GM19455 (cell line): Measurements from ENCODE around the gene FBXW5.
A peak's percentile ranks its signal among the peaks of the same experiment; 100 is the strongest.

Experiments used
- ATAC-seq: cut with Tn5 transposase; IDR thresholded peaks from one replicate; pipeline ENCODE4 v1.9.1; 2021; ENCODE audit not compliant: unreplicated experiment

Gene FBXW5

DNA sequence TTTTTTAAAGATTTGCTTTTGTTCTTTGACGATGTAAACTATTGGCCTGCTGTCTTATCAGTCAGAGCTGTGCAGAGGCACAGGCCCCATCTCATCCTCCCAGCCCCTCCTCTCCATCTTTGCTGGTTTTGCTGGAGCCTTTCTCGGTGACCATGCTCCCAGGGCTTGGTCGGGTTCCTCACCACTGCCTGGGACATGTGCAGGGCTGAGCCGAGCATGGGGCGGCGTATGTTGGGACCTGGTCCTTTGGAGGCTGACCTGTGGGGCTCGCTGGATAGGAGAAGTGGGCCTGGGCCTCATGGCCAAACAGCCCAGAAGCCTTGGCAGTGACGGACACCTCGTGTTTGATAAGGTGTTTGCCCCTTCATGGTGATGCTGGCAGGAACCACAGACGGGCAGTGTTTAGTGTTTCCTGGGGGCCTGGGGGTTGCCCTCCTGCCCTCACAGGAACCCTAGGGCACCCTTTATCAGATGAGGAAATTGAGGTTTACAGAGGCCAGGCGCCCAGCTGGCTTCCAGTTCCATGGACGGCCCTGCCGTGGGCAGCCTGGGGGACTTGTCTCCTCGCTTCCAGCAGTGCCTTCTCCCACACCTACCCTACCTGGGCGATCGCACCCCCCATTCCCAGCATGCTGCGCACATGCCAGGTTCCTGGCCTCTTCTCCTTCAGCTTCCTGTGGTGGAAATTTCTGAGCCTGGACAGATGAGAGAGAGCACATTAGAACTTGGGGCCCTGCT is 30.7 kb downstream of the FBXW5 start:
- ATAC-seq = no peak

DNA sequence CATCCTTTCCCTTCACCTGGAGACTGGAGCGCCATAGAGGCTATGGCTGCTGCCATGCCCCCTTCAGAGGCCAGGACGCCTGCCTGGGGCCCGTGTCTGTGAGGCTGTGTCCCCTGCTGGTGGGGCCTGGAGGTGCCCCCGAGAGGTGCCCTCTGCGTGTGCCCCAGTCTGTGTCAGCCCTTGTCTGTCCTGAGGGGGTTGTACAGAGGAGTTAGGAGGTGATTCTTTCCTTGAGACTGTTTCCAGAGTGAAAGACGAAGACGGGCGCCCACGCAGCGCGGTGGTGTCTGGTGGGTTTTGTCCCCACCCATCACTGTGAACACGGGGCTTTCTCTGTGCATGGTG is 33.7 kb downstream of the FBXW5 start:
- ATAC-seq = no peak

DNA sequence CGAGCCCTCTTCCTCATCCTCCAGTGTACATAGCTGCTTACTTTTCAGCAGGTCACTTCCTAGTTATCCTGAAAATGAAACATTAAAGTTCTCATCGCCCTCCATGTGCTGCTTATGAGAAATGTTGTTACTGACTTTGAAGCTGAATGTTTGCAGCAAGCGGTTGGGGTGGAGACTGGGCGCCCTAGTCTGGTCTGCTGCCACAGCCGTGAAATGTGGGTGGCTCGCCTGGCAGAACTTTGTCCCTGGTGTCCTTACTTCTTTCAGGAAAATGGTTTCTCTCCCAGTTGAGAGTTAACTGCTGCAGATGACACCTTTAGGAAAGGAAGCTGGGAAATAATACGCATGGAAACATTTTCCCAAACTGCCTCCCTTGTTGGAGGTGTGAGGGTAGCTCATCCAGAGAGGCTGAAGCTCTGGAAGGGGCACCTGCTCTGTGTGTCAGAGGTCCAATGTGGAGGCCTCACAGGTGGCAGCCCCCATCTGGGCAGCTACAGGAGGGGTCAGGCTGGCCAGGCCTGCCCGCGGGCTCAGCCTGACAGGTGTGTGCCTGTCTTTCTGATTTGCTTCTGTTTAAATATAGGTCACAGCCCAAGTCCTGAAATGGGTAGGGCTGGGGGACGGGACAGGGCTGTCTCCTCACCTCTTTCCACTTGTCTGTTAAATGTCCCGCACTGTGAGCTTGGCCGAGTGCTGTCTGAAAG is 34.2 kb downstream of the FBXW5 start:
- ATAC-seq = no peak

DNA sequence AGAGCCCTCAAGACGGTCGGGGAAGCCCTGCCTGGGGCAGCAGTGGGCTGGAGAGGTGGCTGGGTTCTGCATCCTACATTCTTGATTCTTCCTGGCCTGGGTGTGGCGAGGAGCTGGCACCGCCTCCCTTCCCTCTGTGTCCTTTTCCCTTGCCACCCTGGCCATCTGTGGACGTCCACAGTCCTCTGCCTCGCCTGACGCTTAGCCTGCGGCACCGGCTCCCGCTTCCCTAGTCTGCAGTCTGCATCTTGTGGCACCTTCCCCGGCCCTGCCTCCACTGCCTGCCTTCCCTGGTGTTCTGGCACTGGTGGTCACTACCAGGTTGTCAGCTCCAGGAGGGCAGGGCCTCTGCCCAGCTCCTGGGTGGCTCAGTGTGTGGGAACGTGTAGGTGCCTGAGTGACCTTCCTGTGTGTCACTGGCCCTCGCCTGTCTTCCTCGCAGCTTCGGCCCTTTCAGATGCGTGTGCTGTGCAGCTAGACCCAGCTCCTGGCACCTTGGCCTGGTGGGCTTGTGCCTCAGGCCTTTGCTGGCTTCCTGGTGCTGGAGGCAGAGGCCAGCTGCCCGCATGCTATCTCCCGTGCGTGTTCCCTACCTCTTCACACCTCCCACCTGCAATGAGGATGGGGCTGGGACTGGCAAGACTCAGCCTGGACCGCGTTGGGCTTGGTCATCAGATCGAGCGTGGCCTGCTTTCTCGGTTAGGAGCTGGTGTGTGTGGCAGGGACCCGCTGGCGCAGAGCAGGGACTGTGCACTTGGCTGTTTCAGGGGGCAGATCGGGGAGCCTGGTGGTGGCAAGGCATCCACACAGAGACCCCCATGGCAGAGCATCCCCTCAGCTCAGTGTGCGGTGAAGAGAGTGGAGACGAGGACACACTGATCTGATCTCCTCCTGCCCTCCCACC is 37.3 kb downstream of the FBXW5 start:
- ATAC-seq = no peak

DNA sequence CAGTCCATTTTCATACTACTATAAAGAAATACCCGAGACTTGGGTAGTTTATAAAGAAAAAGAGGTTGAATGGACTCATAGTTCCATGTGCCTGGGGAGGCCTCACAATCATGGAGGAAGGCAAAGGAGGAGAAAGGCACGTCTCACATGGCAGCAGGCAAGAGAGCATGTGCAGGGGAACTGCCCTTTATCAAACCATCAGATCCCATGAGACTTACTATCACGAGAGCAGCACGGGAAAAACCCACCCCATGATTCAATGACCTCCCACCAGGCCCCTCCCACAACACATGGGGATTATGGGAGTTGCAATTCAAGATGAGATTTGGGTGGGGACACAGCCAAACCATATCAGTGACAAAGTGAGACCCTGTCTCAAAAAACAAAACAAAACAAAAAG is 38.3 kb downstream of the FBXW5 start:
- no peak for ATAC-seq

DNA sequence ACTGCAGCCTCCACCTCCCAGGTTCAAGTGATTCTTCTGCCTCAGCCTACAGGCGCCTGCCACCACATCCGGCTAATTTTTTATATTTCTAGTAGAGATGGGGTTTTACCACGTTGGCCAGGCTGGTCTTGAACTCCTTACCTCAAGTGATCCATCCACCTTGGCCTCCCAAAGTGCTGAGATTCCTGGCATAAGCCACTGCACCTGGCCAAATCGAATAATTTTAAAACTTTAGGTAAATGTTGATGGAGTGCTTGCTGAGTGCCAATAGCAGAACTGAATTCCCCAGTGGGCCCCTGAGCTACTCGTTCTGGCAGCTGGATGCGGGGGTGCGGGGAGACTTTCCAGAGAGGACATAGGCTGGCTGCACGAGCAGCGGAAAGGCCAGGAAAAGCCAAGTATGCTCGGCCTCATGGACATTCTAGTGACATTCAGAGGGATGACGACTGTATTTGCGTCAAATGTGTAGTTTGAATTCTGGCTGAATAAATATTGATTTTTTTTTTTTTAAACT is 41.4 kb downstream of the FBXW5 start:
- ATAC-seq = no peak

DNA sequence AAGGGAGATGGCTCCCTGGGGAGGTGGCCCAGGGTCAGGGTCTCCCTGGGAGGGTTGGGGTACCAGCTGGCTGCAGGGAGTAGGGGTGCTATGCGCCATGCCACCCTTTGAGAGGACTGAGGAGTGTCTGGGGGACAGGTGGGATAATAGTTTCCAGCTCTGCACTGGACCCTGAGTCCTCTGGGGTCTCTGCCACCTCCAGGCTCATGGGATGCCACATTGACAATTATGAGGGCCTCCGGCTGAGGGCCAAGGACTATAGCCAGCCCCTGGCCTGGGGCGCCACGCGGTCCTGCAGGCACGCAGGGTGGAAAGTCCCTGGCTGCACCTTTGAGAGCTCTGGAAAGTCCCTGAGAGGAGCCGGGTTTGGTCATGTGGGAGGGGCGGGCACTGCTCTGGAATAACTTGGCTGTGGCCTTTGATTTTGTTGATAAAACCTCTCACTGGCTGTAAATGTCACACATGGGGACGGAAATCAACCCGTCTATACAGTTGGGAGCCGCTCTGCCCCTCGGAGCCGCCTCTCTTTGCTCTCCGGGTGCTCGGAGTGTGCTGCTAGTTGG is 42.2 kb downstream of the FBXW5 start:
- ATAC-seq = peak; percentile 51

DNA sequence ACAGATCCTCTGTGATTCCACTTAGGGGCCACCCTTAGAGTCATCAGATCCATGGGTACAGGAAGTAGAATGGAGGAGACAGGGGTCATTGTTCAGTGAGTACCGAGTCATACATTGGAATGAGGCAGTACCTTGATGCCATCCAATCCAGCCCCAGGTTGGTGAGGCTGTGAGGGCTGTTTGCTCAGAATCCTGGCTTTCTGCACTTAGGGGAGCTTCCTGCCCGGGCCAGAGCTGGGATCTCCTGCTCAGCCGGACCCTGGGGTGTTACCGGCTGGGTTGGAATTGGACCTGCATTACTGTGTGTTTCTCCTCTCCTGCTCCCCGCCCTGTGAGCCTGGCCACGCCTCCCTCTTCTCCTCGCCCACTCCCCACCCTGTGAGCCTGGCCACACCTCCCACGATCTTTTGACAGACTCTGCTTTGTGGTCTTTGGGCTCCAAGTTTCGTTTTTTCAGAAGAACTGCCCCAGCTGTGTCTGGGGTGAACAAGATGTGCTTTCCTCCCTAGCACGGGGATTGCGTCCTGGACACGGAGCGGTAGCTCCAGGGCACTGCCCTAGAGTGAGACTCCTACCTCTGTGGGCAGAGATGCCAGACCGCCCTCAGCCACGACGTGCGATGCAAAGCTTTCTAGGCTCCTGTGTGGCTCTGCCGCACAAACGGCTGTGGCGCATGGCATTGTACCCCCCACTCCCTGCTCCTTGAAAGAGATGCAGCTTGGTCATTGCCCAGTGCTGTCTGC is 42.9 kb downstream of the FBXW5 start:
- ATAC-seq = peak; percentile 51

DNA sequence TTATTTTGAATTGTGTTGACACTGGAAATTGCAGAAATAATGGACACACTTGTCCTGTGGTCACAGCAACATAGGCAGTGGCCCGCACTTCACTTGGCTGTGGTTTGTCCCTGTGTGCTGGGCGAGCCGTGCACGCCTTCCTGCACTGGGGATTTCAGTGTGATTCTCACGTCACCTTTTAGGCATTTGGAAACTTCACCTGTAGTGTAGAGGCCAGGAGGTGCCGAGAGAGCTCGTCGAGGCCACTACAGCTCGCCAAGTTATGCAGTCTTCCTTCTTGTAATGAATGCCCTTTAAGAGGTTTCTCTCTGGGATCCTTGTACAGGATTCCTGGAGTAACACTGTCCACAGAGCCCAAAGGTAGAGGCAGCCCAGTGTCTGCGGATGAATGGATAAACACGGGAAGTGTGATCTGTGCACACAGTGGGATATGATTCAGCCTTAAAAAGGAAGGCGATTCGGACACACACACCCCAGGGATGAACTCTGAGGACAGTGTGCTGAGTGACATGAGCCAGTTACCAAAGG is 43.5 kb downstream of the FBXW5 start:
- ATAC-seq = no peak

DNA sequence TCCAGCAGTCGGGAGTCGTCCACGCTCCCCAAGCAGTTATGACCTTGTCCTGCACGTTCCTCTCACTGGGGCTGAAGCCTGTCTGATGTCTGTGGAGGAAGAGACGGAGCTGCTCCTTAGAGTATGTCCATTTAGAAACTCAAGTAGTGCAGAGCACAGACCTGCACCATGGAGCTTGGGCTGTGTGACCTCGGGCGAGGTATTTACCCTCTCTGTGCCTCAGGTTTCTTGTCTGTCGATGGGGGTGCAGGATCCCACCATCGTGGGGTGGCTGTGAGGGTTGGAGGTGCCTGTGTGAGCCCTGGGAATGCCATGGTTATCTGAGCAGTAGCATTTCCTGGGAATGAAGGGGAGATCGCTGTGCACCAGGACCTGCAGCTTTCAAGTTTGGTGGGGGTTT is 44.0 kb downstream of the FBXW5 start:
- no peak for ATAC-seq

DNA sequence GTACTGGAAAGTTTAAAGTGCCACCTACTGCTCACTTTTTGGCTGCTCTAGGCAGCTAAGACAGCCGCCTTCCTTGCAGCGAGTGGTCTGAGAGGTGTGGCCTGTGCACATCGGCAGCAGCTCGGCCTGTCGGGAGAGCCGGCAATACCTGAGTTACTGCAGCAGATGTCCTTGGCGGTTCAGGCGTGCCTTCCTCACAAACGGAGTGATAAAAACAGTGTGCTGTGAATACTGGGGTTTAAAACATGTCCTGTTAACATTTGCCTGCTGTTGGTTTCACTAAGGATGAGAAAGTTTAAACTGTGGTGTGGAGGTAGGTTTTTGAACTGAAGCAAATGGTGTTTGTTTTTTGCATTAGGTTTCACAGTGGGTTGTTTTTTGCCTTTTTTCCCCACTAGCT is 45.3 kb downstream of the FBXW5 start:
- no peak for ATAC-seq

DNA sequence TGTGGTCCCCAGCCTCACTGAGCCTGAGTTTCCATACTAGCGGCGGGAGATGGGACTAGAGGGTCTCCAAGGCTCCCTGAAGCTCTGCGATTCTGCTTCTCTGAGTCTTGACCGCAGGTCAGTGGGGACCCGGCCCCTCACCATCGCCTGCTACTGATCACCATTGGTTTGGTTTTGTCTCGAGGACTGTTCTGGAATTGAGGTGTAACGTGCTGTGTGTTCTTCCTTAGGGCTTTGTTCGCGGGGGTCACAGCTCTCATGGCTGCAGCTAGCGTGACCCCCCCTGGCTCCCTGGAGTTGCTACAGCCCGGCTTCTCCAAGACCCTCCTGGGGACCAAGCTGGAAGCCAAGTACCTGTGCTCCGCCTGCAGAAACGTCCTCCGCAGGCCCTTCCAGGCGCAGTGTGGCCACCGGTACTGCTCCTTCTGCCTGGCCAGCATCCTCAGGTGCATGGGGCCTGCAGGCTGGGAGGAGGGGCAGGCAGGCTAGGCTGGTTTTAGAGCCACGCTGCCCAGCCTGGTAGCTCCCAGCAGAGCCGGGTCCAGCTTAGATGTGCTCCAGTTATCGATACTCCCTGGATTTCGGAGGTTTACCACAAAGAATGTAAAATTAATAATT is 45.9 kb downstream of the FBXW5 start:
- ATAC-seq = no peak

DNA sequence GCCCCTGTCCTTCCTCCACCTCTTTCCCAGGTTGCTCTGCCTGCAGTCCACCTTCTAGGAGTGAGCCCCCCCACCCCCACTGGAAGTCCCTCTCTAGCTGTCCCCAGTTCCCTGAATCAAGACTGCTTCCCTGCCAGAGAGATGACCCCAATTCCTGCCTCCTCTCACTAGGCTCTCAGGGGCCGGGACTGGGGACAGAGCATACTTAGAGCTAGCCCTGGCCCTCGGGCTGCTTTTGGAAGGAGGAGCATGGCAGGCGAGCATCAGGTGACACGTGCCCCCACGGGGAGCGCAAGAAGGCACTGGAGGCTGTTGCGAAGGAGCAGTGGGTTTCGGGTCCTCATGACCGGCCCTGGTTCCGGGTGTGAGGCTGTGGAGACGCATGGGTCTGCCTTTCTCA is 48.5 kb downstream of the FBXW5 start:
- ATAC-seq = no peak

DNA sequence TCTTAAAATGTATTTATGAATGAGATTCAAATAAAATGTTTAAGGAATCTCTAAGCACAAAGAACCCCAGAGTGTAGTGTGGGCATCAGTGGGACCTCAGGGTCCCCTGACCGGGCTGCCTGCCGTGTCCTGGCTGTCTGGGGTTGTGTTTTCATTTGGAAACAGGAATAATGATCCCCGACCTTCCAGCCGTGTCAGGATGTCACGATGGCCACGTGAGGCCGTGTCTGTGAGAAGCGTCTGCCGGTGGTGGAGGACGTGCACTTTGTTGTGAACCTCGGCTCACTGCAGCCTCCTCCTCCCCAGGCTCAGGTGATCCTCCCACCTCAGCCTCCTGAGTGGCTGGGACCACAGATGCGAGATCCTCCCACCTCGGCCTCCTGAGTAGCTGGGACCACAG is 53.9 kb downstream of the FBXW5 start:
- ATAC-seq = no peak
